GM19099 (cell line): Measurements from ENCODE around the gene PLEKHG7.

ENCODE experiments used
- POLR2A ChIP-seq: IDR thresholded peaks from 3 replicates; pipeline ENCODE4 v1.6.1; 2011; ENCODE audit warnings: low read depth; ENCODE audit not compliant: insufficient read length; ENCODE audit errors: extremely low read depth

Gene PLEKHG7

DNA sequence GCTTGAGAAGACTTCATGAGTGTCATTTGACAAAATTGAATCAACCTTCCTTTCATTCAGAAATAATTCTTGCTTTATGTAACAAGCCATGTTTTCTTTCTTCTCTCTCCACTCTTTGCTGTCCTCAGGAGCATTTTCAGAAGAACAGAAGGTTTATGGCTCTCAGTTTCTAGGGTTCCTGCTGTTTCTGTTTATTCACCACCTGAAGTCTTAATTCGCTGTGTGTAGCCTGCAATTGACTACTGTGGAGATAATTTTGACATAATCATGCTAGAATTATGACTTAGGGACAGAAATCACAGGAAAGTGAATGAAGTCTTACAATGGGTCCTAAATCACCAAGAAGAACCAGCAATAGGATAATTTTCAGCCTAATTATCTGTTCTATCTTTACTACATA, 7.2 kb upstream of the PLEKHG7 start:
- no peak for TF ChIP-seq POLR2A

- no peak for TF ChIP-seq POLR2A
Measured at GRCh38 chr12:92696216-92696615, 6.6 kb upstream of the PLEKHG7 start.

DNA sequence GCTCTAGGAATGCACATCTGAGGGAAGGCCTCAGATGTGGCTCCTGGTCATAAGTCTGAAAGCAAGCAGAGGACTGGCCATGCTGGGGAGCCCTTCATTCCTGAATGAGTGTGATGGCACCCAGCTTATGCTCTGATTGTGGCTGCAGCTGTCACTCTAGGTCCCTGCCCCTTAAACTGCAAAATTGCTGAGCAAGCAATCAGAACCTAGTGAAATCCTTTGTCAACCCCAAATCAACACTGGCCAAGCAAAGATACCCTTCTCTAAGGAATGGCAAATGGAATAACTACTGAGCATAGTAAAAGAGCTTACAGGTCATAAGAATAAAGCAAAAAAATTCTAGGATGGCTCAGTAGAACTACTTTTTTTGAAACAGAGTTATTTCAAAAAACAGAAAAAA, 4.3 kb upstream of the PLEKHG7 start:
- no peak for TF ChIP-seq POLR2A

GRCh38 chr12:92701441-92701840, 1.3 kb upstream of the PLEKHG7 start:
- TF ChIP-seq POLR2A, result no peak

DNA sequence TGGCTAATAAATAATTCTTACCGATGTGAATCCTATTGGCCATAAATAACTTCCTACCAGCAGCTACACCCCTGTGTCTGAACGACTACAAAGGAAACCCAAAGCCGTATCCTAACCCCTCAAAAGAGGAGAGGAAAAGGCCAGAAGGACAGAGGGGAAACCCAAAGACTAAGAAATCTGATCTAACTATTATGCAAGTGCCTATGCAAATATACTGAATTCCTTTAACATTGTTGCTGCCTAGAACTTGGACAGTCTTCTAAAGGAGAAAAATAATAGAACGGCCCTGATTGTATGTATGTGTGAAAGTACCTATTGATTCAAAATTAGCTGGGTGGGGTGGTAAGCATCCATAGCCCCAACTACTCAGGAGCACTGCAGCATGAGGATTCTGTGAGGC, 997 bp downstream of the PLEKHG7 start:
- no peak for TF ChIP-seq POLR2A

DNA sequence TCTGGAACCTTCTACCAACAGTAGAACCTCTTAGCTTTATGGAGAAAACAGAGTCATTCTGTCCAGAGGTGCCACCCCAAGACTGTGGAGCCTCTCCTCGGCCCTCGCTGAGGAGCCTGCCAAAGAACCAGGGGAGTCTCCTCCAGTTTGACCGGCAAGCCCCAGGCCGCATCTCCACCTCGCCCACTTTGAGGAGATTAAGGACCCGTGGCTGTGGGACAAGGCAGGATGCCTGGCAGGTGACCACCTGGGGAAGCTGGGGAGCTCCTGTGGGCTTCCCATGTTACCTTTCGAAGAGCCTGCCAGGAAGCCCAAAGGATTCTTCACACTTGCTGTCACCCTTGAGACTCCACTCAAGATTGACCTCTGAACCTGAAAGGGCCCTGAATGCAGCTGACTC, 3.8 kb downstream of the PLEKHG7 start:
- no peak for TF ChIP-seq POLR2A

DNA sequence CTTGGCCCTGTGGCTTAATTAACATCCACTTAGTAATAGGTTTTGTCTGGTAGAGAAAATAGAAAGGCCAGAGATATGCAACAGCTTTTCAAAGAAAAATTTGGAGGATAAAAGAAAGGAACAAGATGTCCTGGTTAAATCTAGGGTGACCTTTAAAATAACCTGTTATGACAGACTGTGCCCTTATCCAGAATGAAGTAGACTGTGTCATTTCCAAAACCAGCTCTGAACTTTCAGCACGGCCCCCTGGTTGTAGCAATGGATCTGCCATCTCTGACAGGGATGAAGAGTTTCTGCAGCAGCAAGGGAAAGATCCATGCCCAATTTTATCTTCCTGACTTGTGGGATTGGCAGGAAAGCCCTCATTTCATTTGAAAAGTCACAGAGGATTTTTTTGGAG, 5.1 kb downstream of the PLEKHG7 start:
- no peak for TF ChIP-seq POLR2A

DNA sequence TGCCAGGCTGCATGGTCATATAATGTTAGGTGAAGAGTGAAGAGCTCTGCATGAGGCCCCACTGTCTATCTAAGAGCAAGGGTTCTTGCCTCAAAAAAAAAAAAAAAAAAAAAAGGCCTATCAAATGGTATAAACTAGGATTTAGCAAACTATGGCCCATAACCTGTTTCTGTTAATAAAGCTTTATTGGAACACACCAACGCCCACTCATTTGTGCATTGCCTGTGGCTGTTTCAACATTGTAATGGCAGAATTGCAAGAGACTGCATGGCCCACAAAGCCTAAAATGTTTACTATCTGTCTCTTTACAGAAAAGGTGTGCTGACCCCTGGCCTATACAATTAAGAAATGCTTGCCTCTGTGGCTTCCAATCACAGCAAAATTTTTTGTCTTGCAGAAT, 12.8 kb downstream of the PLEKHG7 start:
- TF ChIP-seq POLR2A, result no peak

- no peak for TF ChIP-seq POLR2A
Measured at GRCh38 chr12:92717202-92717601, 14.4 kb downstream of the PLEKHG7 start.

GRCh38 chr12:92718483-92718990, 15.7 kb downstream of the PLEKHG7 start:
- no peak for TF ChIP-seq POLR2A

DNA sequence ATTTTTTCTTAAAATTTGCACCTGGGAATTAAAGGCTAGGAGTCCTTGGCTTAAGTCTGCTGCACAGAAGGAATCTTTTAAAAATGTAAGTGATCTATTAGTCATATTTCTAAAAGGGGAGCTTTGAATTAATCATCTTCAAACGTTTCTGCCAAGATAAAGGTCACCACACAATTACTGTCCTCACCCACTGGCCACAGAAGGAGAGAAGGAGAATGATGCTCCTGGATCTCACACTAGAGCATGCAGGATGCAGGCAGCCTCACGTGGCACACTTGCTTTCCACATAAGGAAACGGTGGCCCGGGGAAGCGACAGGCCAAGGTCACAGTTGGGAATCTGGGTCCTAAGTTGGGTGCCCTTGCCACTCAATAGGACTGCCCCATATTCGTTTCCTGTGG, 16.9 kb downstream of the PLEKHG7 start:
- no peak for TF ChIP-seq POLR2A

DNA sequence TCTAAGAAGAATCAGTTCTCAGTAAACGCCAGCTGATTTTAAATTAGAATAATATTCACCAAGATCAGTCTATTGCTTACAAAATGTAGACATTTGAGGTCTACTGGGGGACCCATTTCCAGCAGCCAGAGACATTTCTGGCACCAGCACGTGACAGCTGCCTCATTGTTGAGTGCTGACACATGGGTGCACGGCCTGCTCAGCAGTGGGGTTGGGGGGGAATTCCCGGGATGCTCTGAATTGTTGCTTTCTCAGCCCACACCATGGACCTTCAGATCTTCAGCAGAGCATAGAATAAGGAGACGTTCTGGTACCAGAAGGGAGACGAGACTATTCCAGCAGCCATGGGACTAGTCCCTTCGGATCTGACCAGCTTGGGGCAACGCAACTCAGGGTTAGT, 18.3 kb downstream of the PLEKHG7 start:
- no peak for TF ChIP-seq POLR2A

DNA sequence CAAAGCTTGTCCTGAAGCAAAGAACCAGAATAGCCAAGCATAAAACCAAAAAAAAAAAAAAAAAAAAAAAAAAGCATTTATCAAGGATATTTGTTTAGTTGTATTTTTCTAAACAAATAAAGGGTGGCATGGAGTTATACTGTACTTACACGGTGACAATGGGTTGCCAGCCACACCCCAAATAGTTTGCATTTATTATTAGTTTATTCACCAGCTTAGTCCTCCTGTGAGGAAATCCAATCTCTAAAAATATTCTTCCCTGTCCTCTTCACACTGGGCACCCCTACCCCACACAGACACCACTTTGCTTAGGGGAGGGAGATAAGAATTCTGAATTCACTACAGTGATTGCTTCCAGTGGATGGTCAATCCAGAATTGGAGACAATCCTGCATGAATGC, 18.9 kb downstream of the PLEKHG7 start:
- TF ChIP-seq POLR2A, result no peak

DNA sequence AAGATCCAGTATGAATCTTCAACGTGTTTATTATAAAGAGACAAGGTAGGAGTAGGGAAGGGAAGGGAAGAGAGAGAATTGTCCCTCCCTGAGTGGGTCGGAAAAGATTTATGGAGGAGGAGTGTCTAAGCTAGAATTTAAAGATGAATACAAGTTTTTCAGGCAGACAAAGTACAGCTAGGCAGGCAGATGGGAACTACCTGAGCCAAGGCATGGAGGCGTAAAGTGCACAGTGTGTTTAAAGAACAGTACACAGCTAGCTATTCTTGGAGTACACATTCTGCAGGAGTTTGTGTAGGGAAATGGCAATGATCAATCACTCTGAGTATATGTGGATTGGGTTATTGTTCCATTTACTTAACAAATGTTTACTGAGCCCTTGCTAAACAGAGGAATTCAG, 20.1 kb downstream of the PLEKHG7 start:
- no peak for TF ChIP-seq POLR2A

GRCh38 chr12:92726850-92727249, 24.1 kb downstream of the PLEKHG7 start:
- no peak for TF ChIP-seq POLR2A

DNA sequence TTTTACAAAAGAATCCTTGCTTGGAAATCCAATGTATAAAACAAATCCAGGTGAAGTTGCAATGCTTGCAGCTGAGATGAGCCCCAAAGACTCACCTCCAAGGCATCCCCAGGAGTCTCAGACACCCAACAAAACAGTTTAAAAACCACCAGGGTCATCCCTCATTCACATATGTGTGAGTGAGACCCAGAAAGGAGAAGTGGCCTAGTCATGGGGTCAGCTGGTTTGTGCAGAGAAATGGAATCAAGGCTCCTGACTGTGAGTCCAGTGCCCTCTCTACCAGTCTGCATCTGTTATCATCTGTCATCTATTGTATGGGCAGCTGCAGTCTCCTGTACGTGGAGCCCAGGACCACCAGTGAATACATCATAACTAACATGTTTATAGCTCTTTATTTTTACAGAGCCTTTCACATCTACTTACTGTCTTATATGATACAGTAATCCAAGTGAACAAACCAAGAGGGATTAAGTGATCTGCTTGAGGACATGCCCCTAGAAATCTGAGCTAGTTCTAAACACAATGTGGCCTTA, 27.1 kb downstream of the PLEKHG7 start:
- TF ChIP-seq POLR2A, result no peak

GRCh38 chr12:92730758-92731157, 28.0 kb downstream of the PLEKHG7 start:
- no peak for TF ChIP-seq POLR2A
